ENCODE measurements around the gene DLG4.

Gene DLG4

GRCh38 chr17:7258731-7259554 is 39.3 kb upstream of the DLG4 start:
- H3K36me3 ChIP-seq (ENCODE audit: control insufficient read depth, low read depth, low read length) = peaks cover 29% of the 10 kb centered on the region
- no peaks in the 10 kb centered on the region for H3K9me3 ChIP-seq (ENCODE audit: control insufficient read depth, low read depth, low read length)
- no peak overlapping the region for H3K4me3 ChIP-seq (ENCODE audit: low read length)
- H3K4me1 ChIP-seq (ENCODE audit: control insufficient read depth, low read depth, low read length) = no peaks in the 10 kb centered on the region
- H3K27ac ChIP-seq (ENCODE audit: low read length) = no peak overlapping the region
- peaks cover 38% of the 10 kb centered on the region for H3K27me3 ChIP-seq (ENCODE audit: control insufficient read depth, insufficient read depth, low read length)
- H3K9ac ChIP-seq (ENCODE audit: low read length) = no peak overlapping the region

GRCh38 chr17:7256766-7257456 is 37.3 kb upstream of the DLG4 start:
- Histone ChIP-seq H3K27me3 (ENCODE audit: control insufficient read depth, insufficient read depth, low read length) (peaks cover 17% of the 10 kb centered on the region), H3K9ac (ENCODE audit: low read length) (no peak overlapping the region), H3K4me1 (ENCODE audit: control insufficient read depth, low read depth, low read length) (peaks cover 5% of the 10 kb centered on the region), H3K4me3 (ENCODE audit: low read length) (no peak overlapping the region), H3K27ac (ENCODE audit: low read length) (no peak overlapping the region), H3K36me3 (ENCODE audit: control insufficient read depth, low read depth, low read length) (peaks cover 29% of the 10 kb centered on the region), H3K9me3 (ENCODE audit: control insufficient read depth, low read depth, low read length) (no peaks in the 10 kb centered on the region)

GRCh38 chr17:7254511-7254910 is 34.9 kb upstream of the DLG4 start:
- Histone ChIP-seq H3K9me3 (ENCODE audit: control insufficient read depth, low read depth, low read length) (no peaks in the 10 kb centered on the region), H3K4me1 (ENCODE audit: control insufficient read depth, low read depth, low read length) (peaks cover 12% of the 10 kb centered on the region), H3K4me3 (ENCODE audit: low read length) (no peak overlapping the region), H3K36me3 (ENCODE audit: control insufficient read depth, low read depth, low read length) (peaks cover 28% of the 10 kb centered on the region), H3K27ac (ENCODE audit: low read length) (no peak overlapping the region), H3K27me3 (ENCODE audit: control insufficient read depth, insufficient read depth, low read length) (no peaks in the 10 kb centered on the region), H3K9ac (ENCODE audit: low read length) (no peak overlapping the region)

- H3K36me3 ChIP-seq (ENCODE audit: control insufficient read depth, low read depth, low read length) = peaks cover 17% of the 10 kb centered on the region
- no peak overlapping the region for H3K27ac ChIP-seq (ENCODE audit: low read length)
- H3K27me3 ChIP-seq (ENCODE audit: control insufficient read depth, insufficient read depth, low read length) = no peaks in the 10 kb centered on the region
- peak overlapping the region; percentile 94 for H3K4me3 ChIP-seq (ENCODE audit: low read length)
- H3K9ac ChIP-seq (ENCODE audit: low read length) = peak overlapping the region; percentile 92
- no peaks in the 10 kb centered on the region for H3K9me3 ChIP-seq (ENCODE audit: control insufficient read depth, low read depth, low read length)
- H3K4me1 ChIP-seq (ENCODE audit: control insufficient read depth, low read depth, low read length) = peaks cover 12% of the 10 kb centered on the region
Observed at GRCh38 chr17:7253082-7253481, 33.4 kb upstream of the DLG4 start.

- H3K9ac ChIP-seq (ENCODE audit: low read length) = peak within 1 kb of the TSS; percentile 92
- no peaks in the 10 kb centered on the region for H3K27me3 ChIP-seq (ENCODE audit: control insufficient read depth, insufficient read depth, low read length)
- H3K4me1 ChIP-seq (ENCODE audit: control insufficient read depth, low read depth, low read length) = peaks cover 12% of the 10 kb centered on the region
- H3K4me3 ChIP-seq (ENCODE audit: low read length) = peak within 1 kb of the TSS; percentile 94
- peak within 1 kb of the TSS; percentile 98 for H3K27ac ChIP-seq (ENCODE audit: low read length)
- peaks cover 17% of the 10 kb centered on the region for H3K36me3 ChIP-seq (ENCODE audit: control insufficient read depth, low read depth, low read length)
- no peaks in the 10 kb centered on the region for H3K9me3 ChIP-seq (ENCODE audit: control insufficient read depth, low read depth, low read length)
Observed at GRCh38 chr17:7252176-7253043, 32.8 kb upstream of the DLG4 start, which contains the start of gene ELP5. Gene ELP5, plus strand, starts transcription at chr17:7252215. Its CDS starts 336 bp downstream, at chr17:7252551.

- peak within 1 kb of the TSS; percentile 98 for H3K27ac ChIP-seq (ENCODE audit: low read length)
- H3K9me3 ChIP-seq (ENCODE audit: control insufficient read depth, low read depth, low read length) = no peaks in the 10 kb centered on the region
- no peaks in the 10 kb centered on the region for H3K27me3 ChIP-seq (ENCODE audit: control insufficient read depth, insufficient read depth, low read length)
- H3K9ac ChIP-seq (ENCODE audit: low read length) = peak within 1 kb of the TSS; percentile 92
- H3K4me3 ChIP-seq (ENCODE audit: low read length) = peak within 1 kb of the TSS; percentile 94
- peaks cover 17% of the 10 kb centered on the region for H3K36me3 ChIP-seq (ENCODE audit: control insufficient read depth, low read depth, low read length)
- peaks cover 12% of the 10 kb centered on the region for H3K4me1 ChIP-seq (ENCODE audit: control insufficient read depth, low read depth, low read length)
Observed at GRCh38 chr17:7251661-7252175, 32.1 kb upstream of the DLG4 start, which contains the start of gene CTDNEP1. Gene CTDNEP1, minus strand, starts transcription at chr17:7251734. Its CDS starts 438 bp downstream, at chr17:7251296.

- Histone ChIP-seq H3K9ac (ENCODE audit: low read length) (peak overlapping the region; percentile 92), H3K27ac (ENCODE audit: low read length) (peak overlapping the region; percentile 59), H3K9me3 (ENCODE audit: control insufficient read depth, low read depth, low read length) (no peaks in the 10 kb centered on the region), H3K36me3 (ENCODE audit: control insufficient read depth, low read depth, low read length) (peaks cover 21% of the 10 kb centered on the region), H3K4me3 (ENCODE audit: low read length) (peak overlapping the region; percentile 94), H3K27me3 (ENCODE audit: control insufficient read depth, insufficient read depth, low read length) (no peaks in the 10 kb centered on the region), H3K4me1 (ENCODE audit: control insufficient read depth, low read depth, low read length) (peaks cover 12% of the 10 kb centered on the region)
Observed at GRCh38 chr17:7250695-7251627, 31.3 kb upstream of the DLG4 start.

GRCh38 chr17:7249830-7250229 is 30.2 kb upstream of the DLG4 start:
- H3K4me3 ChIP-seq (ENCODE audit: low read length) = peak overlapping the region; percentile 94
- H3K36me3 ChIP-seq (ENCODE audit: control insufficient read depth, low read depth, low read length) = peaks cover 23% of the 10 kb centered on the region
- peaks cover 12% of the 10 kb centered on the region for H3K4me1 ChIP-seq (ENCODE audit: control insufficient read depth, low read depth, low read length)
- H3K27ac ChIP-seq (ENCODE audit: low read length) = no peak overlapping the region
- no peaks in the 10 kb centered on the region for H3K27me3 ChIP-seq (ENCODE audit: control insufficient read depth, insufficient read depth, low read length)
- H3K9ac ChIP-seq (ENCODE audit: low read length) = no peak overlapping the region
- no peaks in the 10 kb centered on the region for H3K9me3 ChIP-seq (ENCODE audit: control insufficient read depth, low read depth, low read length)

- Histone ChIP-seq H3K9ac (ENCODE audit: low read length) (no peak overlapping the region), H3K4me3 (ENCODE audit: low read length) (no peak overlapping the region), H3K27me3 (ENCODE audit: control insufficient read depth, insufficient read depth, low read length) (no peaks in the 10 kb centered on the region), H3K27ac (ENCODE audit: low read length) (no peak overlapping the region), H3K9me3 (ENCODE audit: control insufficient read depth, low read depth, low read length) (no peaks in the 10 kb centered on the region), H3K4me1 (ENCODE audit: control insufficient read depth, low read depth, low read length) (peaks cover 12% of the 10 kb centered on the region), H3K36me3 (ENCODE audit: control insufficient read depth, low read depth, low read length) (peaks cover 22% of the 10 kb centered on the region)
Observed at GRCh38 chr17:7249214-7249613, 29.6 kb upstream of the DLG4 start.

- no peak overlapping the region for H3K27ac ChIP-seq (ENCODE audit: low read length)
- H3K27me3 ChIP-seq (ENCODE audit: control insufficient read depth, insufficient read depth, low read length) = no peaks in the 10 kb centered on the region
- H3K36me3 ChIP-seq (ENCODE audit: control insufficient read depth, low read depth, low read length) = peaks cover 22% of the 10 kb centered on the region
- no peaks in the 10 kb centered on the region for H3K9me3 ChIP-seq (ENCODE audit: control insufficient read depth, low read depth, low read length)
- H3K4me3 ChIP-seq (ENCODE audit: low read length) = no peak overlapping the region
- H3K9ac ChIP-seq (ENCODE audit: low read length) = no peak overlapping the region
- H3K4me1 ChIP-seq (ENCODE audit: control insufficient read depth, low read depth, low read length) = peaks cover 12% of the 10 kb centered on the region
Observed at GRCh38 chr17:7248796-7249195, 29.2 kb upstream of the DLG4 start.

Data from iPS-18a (cell line).